Stimulated activated CD8-positive, alpha-beta memory T cell treated with anti-CD3 and anti-CD28 coated beads, Interleukin-4, amount 100 ng/mL, for 48 hours (primary cell): ENCODE measurements around the gene ILKAP.
A peak's percentile ranks its signal among the peaks of the same experiment; 100 is the strongest.

Source experiments
- DNase-seq: peaks from one replicate; pipeline ENCODE4 v3.0.0-alpha.2; 2020

ILKAP gene

DNA sequence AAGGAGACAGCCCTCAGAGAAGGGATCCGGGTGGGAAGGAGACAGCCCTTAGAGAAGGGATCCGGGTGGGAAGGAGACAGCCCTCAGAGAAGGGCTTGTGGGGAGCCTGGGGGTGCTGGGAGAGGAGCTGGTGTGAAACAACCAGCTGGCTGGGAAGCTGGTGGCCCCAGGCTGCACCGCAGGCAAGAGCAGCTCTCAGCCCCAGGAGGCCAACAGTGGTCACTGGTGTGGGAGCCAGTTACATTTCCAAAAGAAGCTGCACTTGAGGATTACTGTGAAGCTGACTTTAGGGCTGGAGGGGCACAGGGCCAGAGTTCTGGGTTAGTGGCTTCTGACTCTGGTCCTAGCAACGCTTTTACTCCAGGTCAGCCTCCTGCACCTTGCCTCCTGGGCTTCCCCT, 33.1 kb upstream of the ILKAP start:
- DNase-seq = no peak

DNA sequence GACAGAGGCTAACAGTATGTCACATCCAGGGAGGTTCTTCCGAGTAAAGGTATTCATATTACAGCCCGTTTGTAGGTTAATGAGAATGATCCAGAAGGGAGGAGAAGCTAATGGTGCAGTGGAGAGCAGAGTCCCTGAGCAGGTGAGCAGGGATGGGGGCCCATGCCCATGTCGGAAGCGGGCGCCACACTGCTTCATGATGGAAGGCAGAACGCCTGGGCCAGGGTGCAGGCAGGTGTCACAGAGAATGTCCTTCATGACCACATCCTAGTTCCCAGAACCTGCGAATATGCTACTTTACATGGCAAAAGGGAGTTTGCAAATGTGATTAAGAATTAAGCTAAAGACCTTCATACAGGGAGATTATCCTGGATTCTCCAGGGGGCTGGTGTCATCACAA, 32.4 kb upstream of the ILKAP start:
- DNase-seq = no peak

DNA sequence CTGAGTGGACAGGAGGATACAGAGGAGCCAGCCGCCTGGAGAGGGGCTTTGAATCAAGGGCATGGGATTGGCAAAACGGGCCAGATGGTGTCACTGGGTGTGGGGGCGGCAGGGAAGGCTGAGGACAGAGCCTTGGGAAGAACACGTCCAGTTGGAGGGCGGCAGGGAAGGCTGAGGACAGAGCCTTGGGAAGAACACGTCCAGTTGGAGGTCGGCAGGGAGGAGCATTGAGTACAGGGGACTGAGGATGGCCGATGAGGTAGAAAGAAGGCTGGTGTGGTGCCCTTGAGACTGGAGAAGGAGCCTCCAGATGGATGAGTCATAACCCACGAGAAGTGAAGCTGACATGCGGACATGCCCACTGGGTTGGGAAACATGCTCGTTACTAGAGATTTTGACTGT, 31.8 kb upstream of the ILKAP start:
- DNase-seq = no peak

- DNase-seq = no peak
Measured at GRCh38 chr2:238233625-238234024, 30.1 kb upstream of the ILKAP start.

- no peak for DNase-seq
Measured at GRCh38 chr2:238231809-238232208, 28.3 kb upstream of the ILKAP start.

DNA sequence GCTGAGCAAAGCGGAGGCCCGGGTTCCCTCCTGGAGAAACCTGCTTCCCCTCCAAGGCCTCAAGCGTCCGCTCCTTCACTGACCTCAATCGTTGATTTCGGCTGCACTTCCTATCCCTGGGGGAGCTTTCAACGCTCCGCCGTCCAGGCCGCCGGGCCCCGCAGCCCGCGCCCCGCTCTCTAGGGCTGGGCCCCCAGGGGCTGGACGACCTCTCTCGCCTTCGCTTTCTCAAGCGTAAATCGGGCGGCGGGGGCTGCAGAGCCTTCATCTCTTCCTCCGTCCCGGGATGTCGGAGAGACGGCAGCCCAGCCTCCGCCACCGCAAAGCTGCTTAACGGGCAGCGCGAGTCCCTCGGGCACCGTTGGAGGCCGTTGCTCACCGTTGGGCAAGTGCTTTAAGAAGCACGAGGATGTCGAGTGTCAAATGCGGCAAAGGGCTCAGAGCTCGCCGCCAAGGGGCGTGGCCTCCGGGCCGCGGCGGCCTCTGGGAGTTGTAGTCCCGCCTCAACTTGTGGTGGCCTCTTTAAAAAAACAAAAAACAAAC, 27.8 kb upstream of the ILKAP start:
- peak; percentile 83 for DNase-seq

GRCh38 chr2:238230699-238231098, 27.2 kb upstream of the ILKAP start:
- DNase-seq = no peak

DNA sequence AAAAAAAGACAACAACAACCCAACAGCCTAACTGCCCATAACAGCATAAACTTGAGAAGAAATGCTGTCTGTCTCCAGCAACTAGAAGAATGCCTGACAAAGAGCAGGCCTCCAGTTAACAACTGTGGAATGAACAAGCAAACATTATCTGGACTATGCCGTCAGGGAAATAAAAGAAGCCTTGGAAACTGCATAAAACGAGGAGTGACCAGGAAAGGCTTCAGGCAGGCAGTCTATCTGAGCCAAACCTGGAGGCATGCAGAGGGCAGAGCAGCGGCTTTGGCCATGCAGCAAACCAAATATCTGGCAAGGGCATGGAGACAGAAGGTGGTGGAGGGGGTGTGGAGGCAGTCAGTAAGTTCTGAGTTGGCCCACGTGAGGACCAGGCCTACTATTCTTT, 25.2 kb upstream of the ILKAP start:
- DNase-seq = no peak

GRCh38 chr2:238227587-238228032, 24.1 kb upstream of the ILKAP start:
- DNase-seq = no peak

GRCh38 chr2:238226698-238227586, 23.4 kb upstream of the ILKAP start:
- DNase-seq = no peak

DNA sequence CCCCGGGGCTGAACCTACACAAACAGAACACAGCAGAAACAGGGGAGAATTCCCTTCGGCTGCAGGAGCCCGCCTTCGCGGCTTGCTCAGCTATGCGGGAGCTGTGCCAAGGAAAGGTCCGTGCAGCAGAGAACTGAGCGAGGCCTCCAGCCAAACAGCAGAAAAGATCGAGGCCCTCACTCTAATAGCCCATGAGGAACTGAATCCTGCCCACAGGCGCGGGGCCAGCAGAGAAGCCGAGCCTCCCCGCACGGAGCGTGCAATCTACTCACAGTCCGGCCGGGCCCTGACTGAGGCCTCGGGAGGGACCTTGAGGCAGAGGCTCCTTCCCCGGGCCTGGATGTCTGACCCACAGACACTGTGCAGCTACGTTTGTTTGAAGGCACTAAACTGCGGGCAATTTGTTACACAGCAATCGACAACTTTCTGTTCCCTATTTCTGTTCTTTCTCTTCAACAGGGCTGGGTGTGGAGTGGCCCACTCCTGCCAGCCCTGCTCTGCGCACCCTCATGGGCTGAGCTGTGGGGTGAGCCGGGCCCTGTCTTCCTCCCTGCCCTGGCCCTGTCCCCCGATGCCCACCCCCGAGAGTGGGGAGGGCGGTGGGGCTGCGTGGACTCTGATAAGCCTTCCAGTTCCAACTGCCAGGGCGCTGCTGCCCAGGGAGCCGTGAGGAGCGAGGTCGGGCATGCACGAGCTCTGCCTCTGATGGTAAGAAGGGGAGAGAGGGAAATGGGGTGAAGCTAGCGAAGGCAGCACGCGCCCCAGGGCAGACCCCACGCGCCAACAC, 22.6 kb upstream of the ILKAP start:
- no peak for DNase-seq

GRCh38 chr2:238225121-238225520, 21.6 kb upstream of the ILKAP start:
- no peak for DNase-seq

DNA sequence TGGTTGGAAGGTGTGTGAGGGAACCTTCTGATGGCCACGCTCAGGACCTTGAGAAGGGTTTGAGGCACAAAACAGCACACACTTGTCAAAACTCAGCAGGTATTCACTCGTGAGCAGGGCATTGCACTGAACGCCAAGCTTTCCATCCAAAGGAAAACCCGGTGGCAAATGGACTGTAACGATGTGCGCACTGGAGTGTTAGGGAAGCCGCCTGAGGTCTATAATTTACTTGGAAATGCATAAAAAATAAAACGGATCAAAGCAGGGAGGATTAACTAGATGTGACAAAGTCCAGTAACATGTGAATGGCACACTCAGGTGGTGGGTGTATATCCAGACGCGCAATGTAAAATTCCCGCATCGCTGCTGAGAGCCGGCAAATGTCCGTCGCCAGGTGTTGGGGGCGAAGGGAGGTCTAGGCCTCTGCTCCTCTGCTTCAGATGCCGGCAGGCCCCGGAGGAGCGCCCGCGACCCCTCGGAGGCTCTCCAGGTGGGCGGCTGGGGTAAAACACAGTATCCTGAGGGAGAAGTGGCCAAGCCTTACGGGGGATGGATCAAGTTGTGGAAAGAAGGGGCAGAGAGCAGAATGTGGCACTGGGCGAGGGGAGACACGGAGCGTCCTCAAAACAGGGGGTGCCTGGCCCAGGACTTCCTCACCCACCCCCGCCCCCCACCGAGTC, 21.0 kb upstream of the ILKAP start:
- DNase-seq = no peak

DNA sequence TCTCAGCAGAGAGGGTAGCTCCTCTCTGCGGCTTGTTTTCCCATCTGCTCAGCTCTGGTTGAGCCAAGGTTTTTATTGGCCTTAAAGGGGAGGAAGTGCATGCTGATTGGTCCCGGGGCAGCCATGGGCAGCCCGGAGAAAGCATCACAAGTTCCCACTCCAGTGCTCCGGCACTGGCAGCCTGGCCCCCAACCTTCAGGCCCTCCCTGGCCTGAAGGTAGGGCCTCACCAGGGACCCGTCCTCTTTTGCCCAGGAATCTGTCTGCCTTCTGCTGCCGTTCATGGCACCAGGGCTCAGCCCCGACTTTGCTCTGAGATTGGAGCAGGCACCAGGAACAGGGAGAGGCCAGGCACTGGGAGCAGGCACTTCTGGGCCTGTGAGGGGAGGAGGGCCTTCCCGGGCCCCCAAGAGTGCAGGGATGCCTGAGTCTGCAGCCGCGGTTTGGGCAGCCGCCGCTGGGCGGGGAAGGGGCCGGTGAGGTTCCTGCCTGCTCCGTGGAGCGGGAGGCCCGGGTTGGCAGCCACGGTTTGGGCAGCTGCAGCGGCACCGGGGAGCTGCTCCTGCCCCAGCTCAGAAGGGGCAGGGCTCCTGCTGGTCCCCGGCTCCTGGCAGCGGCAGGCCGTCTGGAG, 17.5 kb upstream of the ILKAP start:
- no peak for DNase-seq

GRCh38 chr2:238220274-238220891, 16.9 kb upstream of the ILKAP start:
- no peak for DNase-seq

- DNase-seq = no peak
Measured at GRCh38 chr2:238216651-238217184, 13.2 kb upstream of the ILKAP start.

DNA sequence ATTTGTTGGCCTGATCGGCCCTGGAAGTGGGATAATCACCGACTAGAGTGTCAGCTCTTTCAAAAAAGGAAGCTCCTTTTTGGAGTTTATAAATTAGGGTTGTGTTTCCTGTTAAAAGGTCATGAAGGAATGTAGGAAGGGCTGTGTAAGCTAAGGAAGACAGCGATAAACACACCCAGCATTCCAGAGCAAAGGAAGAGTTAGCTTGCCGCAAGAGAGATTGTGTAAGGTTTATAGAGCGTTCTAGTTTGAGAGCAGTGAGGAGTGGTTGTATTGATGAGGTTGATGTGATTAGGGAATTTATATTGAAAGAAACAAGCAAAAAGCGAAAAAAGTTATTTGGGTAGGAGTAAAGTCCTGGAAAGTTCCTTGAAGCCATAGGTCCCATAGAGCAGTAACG, 3.5 kb upstream of the ILKAP start:
- DNase-seq = no peak

- DNase-seq = no peak
Measured at GRCh38 chr2:238203973-238204683, 633 bp upstream of the ILKAP start.

GRCh38 chr2:238202326-238203093, 985 bp downstream of the ILKAP start:
- DNase-seq = peak; percentile 42

- no peak for DNase-seq
Measured at GRCh38 chr2:238190445-238190844, 13.1 kb downstream of the ILKAP start.
